NCI-H774 (cell line): ENCODE results near the gene PEAK1.

Experiments
- DNase-seq: peaks from one replicate; lab custom pipeline; 2025; lab: John Stamatoyannopoulos, UW

The PEAK1 gene

GRCh38 chr15:77355321-77355720, 64.6 kb downstream of the PEAK1 start:
- DNase-seq, result no peak

DNA sequence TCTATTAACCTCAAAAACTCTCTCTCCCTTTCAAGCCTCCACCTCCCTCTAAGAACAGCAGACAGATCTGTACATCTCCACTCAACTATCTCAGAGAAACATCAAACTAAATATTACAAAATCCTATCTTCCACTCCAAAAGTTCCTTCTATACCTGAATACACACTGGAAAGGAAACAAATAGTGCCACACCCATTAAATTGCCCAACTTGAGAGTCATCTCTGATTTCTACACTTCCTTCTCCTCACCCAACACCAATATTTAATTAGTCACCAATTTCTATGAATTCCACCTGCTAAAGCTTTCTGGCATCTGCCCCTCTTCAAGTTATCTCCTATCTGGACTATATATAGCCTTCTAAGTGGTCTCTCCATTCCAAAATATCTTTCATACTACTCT, 65.8 kb downstream of the PEAK1 start:
- no peak for DNase-seq

DNA sequence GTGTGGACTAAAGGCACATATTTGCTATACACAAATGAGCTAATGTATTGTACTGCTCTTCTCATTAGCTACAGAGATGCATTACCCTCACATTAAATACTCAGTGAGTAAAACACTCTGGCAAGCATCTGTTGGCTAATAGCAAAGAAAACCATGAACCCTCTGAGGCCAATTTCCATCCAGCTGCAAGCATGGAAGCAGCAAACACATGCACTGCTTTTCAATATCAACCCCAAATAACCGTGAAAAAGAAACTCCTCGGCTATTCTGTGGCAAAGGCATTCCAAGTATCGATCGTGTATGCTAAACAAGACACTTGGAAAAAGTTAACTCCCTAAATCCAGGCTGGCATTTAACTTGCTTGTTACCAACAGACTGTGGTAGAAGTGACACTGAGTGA, 67.0 kb downstream of the PEAK1 start:
- peak; percentile 61 for DNase-seq

DNA sequence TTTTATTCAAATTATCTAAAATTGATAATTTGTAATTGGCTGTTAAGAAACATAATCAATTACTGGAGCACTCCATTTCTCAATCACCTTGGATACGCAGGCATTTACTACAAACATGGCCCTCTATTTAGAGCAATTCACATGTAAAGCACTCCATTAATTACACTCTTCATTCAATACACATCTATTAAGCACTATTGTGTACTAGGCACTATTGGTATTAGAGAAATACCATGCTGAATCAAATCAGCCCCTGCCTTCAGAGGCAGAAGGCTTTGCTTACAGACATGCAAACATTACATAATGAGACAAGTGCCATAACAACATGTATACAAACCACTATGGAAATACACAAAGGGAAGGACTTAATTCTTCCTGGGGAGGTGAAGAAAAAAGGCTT, 69.1 kb downstream of the PEAK1 start:
- DNase-seq, result peak; percentile 31

GRCh38 chr15:77349666-77350065, 70.2 kb downstream of the PEAK1 start:
- DNase-seq, result no peak

- no peak for DNase-seq
These were observed 71.4 kb downstream of the PEAK1 start for GRCh38 chr15:77348511-77348910.

- no peak for DNase-seq
These were observed 72.7 kb downstream of the PEAK1 start for GRCh38 chr15:77347197-77347596.

DNA sequence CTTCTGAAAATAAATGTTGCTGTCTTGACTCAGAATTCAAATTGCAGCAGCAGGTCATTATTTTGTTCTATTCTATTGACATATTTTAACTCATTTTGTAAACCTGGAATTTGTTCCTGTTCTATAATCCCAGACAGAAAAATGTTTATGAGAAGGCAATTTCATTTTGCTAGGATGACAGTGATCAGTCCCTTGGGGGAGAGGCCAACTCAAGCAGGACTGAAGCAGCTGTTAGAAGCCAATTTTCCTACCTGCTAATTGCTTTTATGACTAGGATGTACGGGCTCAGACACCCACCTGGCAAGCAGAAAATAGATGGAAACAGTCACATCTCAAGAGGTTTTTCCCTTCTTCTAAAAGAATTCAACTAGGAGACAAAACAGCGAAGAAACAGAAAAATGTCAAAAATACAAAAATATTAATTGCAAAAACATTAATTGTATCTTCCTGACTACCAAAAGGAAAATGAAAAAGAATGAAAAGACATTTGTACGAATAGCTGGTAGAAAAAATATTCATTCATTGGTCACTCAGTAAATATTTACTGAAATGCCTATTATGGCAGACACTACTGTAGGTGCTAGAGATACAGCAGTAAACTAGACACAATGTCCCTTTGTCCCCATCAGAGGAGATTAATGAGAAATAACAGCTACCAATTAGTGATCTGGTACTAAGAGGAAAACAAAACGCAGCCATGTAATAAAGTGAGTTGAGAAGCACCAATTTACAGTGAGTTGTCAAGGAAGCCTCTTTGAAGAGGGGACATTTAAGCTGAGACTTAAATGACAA, 73.5 kb downstream of the PEAK1 start:
- peak; percentile 77 for DNase-seq

DNA sequence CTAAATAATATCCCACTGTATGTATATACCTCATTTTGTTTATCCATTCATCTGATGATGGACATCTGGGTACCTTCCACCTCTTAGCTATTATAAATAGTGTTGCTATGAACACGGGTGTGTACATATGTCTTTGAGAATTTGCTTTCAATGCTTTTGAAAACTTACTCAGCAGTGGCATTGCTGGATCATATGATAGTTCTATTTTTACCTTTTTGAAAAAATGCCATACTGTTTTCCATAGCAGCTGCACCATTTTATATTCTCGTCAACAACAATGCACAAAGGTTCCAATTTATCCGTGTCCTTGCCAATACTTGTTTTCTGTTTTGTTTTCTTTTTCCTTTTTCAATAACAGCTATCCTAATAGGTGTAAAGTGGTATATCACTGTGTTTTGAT, 77.1 kb downstream of the PEAK1 start:
- DNase-seq, result no peak

DNA sequence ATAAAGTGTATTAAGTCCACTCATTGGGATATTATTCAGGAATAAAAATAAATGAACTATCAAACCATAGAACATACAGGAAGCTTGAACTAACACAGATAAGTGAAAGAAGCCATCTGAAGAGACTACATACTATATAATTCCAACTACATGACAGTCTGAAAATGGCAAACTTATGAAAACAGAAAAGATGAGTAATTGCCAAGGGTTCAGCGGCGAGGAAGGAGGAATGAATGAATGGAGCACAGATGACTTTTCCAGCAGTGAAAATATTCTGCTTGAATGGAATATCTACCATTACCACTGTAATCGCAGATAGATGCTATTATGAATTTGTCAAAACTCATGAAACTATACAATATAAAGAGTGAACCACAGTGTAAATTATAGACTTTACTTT, 79.7 kb downstream of the PEAK1 start:
- DNase-seq, result no peak

- DNase-seq, result no peak
These were observed 83.9 kb downstream of the PEAK1 start for GRCh38 chr15:77336006-77336405.

GRCh38 chr15:77335298-77335697, 84.6 kb downstream of the PEAK1 start:
- DNase-seq, result no peak

DNA sequence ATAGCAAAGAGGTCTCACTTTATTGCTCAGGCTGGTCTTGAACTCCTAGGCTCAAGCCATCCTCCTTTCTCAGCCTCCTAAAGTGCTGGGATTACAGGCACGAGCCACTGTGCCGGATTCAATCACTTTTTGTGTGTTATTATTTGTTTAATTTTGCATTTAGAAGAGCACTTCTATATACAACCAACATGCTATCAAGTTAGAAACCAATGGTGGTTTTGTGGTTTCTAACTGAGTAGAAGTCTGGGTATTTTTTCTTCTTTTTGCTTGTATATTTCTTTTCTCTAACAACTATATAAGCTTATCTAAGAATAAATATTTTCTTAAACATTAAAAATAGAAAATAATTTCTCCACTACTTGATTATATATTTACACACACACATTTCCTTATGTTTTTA, 86.7 kb downstream of the PEAK1 start:
- no peak for DNase-seq

DNA sequence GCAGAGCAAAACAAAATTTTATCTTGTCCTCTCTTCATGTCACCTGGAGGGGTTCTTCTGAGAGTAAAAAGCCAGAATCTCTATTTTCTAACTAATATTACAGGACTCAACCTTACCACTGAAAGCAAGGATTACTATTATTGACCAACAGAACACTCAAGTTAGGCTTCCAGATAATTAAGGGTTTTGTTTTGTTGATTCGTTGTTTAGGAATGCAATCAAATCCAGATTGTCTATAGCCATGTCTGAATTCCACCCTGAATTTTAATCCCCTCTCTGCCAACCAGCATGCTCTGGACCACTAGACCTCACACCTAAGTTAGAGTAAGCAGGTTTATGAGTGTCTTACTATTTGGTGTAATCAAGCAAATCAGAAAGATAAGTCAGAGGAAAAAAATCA, 90.7 kb downstream of the PEAK1 start:
- no peak for DNase-seq

DNA sequence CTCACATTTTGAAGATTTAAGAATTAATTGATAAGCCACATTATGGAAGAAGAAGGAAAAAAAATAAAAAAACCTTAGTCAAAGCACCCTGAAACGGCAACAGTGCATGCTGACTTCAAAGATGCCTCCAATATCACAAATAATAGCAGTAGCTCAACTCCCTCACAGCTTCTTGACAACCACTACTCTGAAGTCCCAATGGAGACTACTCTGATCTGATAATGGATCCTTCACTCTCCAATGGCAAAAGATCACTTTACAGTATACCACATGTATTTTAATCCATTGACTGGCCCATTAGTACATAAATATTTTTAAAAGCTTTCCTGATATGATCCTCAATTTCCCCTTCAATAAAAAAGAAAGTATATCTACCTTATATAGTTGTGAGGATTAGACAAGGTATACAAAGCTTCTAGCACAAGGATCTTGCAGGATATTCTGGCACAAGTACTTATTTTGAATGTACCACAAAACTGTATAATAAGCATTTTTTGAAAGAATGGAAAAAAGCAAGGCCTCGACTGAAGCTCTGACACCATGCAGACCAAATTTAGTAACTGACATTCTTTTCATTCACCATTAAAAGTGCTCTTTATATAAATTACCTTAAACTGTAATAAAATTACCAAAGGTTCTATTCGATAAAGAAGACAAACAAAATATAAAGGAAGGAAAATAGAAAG, 91.9 kb downstream of the PEAK1 start:
- no peak for DNase-seq

GRCh38 chr15:77327168-77327567, 92.7 kb downstream of the PEAK1 start:
- DNase-seq, result no peak

DNA sequence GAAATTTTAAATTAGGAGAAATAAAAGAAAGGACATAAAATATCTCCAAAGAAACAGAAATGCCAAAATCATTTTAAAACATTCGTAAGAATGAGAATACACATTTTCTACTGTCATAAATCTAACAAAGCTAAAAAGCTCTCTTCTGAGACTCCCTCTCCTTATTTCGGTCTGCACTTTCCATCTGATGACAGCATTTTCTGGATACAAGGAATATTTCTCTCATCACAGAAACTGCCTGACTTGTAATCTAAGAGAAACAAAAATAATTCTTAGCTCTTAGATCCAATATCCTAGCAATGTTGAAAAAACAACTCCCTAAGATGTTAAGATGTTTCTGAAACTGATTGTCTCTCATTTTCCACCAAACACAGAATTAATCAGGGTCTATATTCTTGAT, 93.5 kb downstream of the PEAK1 start:
- DNase-seq, result no peak

- DNase-seq, result no peak
These were observed 107.4 kb downstream of the PEAK1 start for GRCh38 chr15:77312523-77312922.

- DNase-seq, result no peak
These were observed 108.1 kb downstream of the PEAK1 start for GRCh38 chr15:77311618-77312398.

DNA sequence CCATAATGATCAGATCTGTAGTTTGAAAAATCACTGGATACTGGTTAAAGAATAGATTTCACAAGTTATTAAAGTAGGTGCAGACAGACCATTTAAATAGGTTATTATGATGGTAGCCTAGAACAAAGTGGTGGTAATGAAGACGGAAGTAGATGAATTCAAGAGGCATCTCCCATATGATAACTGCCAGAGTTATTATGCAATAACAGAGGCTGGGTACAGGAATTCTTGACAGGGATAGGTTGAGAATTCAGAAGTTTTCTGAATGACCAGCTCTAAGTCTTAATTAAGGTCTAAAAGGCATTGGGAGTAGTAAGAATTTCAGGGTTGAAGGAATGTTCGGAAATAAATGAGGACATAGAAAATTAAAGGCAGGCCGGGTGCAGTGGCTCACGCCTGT, 108.9 kb downstream of the PEAK1 start:
- DNase-seq, result no peak

DNA sequence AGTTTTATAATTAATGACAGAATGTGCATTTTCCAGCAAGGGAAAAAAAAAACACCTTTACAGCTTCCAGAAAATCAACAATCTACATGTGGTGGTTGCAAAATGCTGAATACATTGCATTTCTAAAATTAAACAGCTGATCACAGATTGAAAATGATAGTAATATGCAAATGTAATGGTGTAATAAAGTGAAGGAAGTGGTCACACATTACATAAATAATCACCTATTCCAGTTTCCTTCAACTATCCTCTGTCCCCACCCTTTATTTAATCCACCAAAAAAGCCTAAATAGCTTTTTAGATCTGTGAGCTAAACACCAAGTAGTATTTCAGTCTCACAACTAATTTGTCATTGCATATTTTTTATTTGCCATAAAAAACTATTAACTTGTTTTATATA, 110.5 kb downstream of the PEAK1 start:
- no peak for DNase-seq

GRCh38 chr15:77305953-77306352, 114.0 kb downstream of the PEAK1 start:
- no peak for DNase-seq

- no peak for DNase-seq
These were observed 123.0 kb downstream of the PEAK1 start for GRCh38 chr15:77296773-77297337.
